Muscle layer of colon (tissue), 2 donors: Measurements from ENCODE around the gene HLA-A.
"Not testable (repeated sequence)": the region's sequence is repeated elsewhere in the genome, so short reads cannot be mapped to it uniquely, and the experiment has no call there.

Source experiments
- H3K27ac ChIP-seq: one replicate; pipeline ENCODE4 v1.7.0; 2013; ENCODE audit warnings: low read depth, mild to moderate bottlenecking, low read length, moderate library complexity
- H3K27me3 ChIP-seq, 2 donors: one replicate each; pipeline ENCODE4 v1.7.0; 2013; ENCODE audit warnings: low read length in 2 of 2, mild to moderate bottlenecking in 2 of 2; ENCODE audit not compliant: insufficient read depth in 2 of 2, control insufficient read depth in 1 of 2
- H3K36me3 ChIP-seq: one replicate; pipeline ENCODE4 v1.7.0; 2013; ENCODE audit warnings: mild to moderate bottlenecking, low read length; ENCODE audit not compliant: insufficient read depth
- H3K4me1 ChIP-seq: one replicate; pipeline ENCODE4 v1.7.0; 2013; ENCODE audit warnings: mild to moderate bottlenecking, low read length; ENCODE audit not compliant: insufficient read depth
- H3K4me3 ChIP-seq, 2 donors: one replicate each; pipeline ENCODE4 v1.7.0; 2013; ENCODE audit warnings: low read length in 2 of 2, low read depth in 1 of 2, mild to moderate bottlenecking in 1 of 2, moderate library complexity in 1 of 2
- H3K9ac ChIP-seq: one replicate; pipeline ENCODE4 v1.7.0; 2013; ENCODE audit warnings: low read length
- H3K9me3 ChIP-seq: one replicate; pipeline ENCODE4 v1.7.0; 2013; ENCODE audit warnings: mild to moderate bottlenecking, low read length
- donor health status: abdominal sarcoma.
- donor health status: Adenocarcinoma of cecum.

The HLA-A gene

GRCh38 chr6:29951882-29952281, 9.6 kb downstream of the HLA-A start:
- peaks cover 5% of the 10 kb centered on the region for H3K36me3 ChIP-seq
- no peaks in the 10 kb centered on the region for H3K9me3 ChIP-seq
- no peak overlapping the region for H3K27ac ChIP-seq
- no peak overlapping the region for H3K4me3 ChIP-seq
- no peaks in the 10 kb centered on the region for H3K27me3 ChIP-seq
- H3K9ac ChIP-seq, result no peak overlapping the region
- no peaks in the 10 kb centered on the region for H3K4me1 ChIP-seq

GRCh38 chr6:29953001-29953441, 10.7 kb downstream of the HLA-A start:
- Histone ChIP-seq H3K4me1 (no peaks in the 10 kb centered on the region), H3K36me3 (peaks cover 5% of the 10 kb centered on the region), H3K27ac (no peak overlapping the region), H3K9me3 (no peaks in the 10 kb centered on the region), H3K9ac (no peak overlapping the region), H3K27me3 (no peaks in the 10 kb centered on the region), H3K4me3 (no peak overlapping the region)

DNA sequence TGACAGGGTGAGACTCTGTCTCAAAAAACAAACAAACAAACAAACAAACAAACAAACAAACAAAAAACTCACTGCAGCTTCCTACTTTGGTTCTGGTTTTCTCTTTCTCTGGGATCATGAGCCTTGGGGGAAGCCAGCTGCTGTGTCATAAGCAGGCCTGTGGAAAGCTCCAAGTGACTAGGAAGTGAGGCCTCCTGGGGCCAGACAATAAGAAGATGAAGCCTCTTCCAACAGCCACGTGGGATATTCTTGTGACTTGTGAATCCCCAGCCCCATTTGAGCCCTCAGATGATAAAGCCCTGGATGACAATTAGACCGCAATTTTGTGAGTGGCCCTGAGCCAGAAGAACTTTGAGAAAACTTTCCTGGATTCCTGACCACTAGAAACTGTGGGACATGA, 11.4 kb downstream of the HLA-A start:
- Histone ChIP-seq H3K4me1 (no peaks in the 10 kb centered on the region), H3K9me3 (no peaks in the 10 kb centered on the region), H3K36me3 (no peaks in the 10 kb centered on the region), H3K9ac (no peak overlapping the region), H3K27me3 (no peaks in the 10 kb centered on the region), H3K4me3 (no peak overlapping the region), H3K27ac (no peak overlapping the region)

GRCh38 chr6:29954272-29954671, 11.9 kb downstream of the HLA-A start:
- no peaks in the 10 kb centered on the region for H3K9me3 ChIP-seq
- no peak overlapping the region for H3K9ac ChIP-seq
- H3K4me3 ChIP-seq, result no peak overlapping the region
- no peak overlapping the region for H3K27ac ChIP-seq
- no peaks in the 10 kb centered on the region for H3K36me3 ChIP-seq
- no peaks in the 10 kb centered on the region for H3K27me3 ChIP-seq
- H3K4me1 ChIP-seq, result no peaks in the 10 kb centered on the region

DNA sequence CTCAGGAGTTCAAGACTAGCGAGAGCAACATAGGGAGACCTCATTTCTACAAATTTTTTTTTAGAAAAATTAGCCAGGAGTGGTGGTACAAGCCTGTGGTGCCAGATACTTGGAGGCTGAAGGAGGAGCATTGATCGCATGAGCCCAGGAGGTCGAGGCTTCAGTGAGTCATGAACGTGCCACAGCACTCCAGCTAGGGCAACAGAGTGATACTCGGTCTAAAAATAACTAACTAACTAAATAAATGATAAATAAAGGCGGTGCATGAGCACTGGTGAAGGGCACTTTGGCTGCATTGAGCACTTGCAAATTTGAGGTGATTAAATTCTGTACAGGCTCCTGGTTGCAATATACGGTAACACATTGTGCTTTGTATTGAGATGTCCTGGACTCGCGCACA, 13.5 kb downstream of the HLA-A start:
- H3K4me3 ChIP-seq, result no peak overlapping the region
- no peaks in the 10 kb centered on the region for H3K36me3 ChIP-seq
- no peak overlapping the region for H3K27ac ChIP-seq
- no peaks in the 10 kb centered on the region for H3K27me3 ChIP-seq
- no peaks in the 10 kb centered on the region for H3K4me1 ChIP-seq
- no peak overlapping the region for H3K9ac ChIP-seq
- no peaks in the 10 kb centered on the region for H3K9me3 ChIP-seq

GRCh38 chr6:29956518-29956917, 14.2 kb downstream of the HLA-A start:
- no peak overlapping the region for H3K27ac ChIP-seq
- no peaks in the 10 kb centered on the region for H3K27me3 ChIP-seq

GRCh38 chr6:29958046-29958445, 15.7 kb downstream of the HLA-A start:
- Histone ChIP-seq H3K27me3 (no peaks in the 10 kb centered on the region), H3K9me3 (no peaks in the 10 kb centered on the region), H3K4me1 (no peaks in the 10 kb centered on the region)

More at GRCh38 chr6:29956518-29956917, 14.2 kb downstream of the HLA-A start:
- H3K4me3 ChIP-seq, result no peak overlapping the region
- no peaks in the 10 kb centered on the region for H3K36me3 ChIP-seq
- H3K9ac ChIP-seq, result no peak overlapping the region
- no peaks in the 10 kb centered on the region for H3K9me3 ChIP-seq
- H3K4me1 ChIP-seq, result no peaks in the 10 kb centered on the region

GRCh38 chr6:29958921-29959320, 16.6 kb downstream of the HLA-A start:
- Histone ChIP-seq H3K27ac (no peak overlapping the region), H3K9me3 (no peaks in the 10 kb centered on the region), H3K4me1 (no peaks in the 10 kb centered on the region), H3K9ac (no peak overlapping the region), H3K4me3 (no peak overlapping the region), H3K36me3 (no peaks in the 10 kb centered on the region), H3K27me3 (no peaks in the 10 kb centered on the region)

More at GRCh38 chr6:29958046-29958445, 15.7 kb downstream of the HLA-A start:
- H3K27ac ChIP-seq, result no peak overlapping the region
- H3K9ac ChIP-seq, result no peak overlapping the region
- H3K4me3 ChIP-seq, result no peak overlapping the region
- H3K36me3 ChIP-seq, result no peaks in the 10 kb centered on the region

DNA sequence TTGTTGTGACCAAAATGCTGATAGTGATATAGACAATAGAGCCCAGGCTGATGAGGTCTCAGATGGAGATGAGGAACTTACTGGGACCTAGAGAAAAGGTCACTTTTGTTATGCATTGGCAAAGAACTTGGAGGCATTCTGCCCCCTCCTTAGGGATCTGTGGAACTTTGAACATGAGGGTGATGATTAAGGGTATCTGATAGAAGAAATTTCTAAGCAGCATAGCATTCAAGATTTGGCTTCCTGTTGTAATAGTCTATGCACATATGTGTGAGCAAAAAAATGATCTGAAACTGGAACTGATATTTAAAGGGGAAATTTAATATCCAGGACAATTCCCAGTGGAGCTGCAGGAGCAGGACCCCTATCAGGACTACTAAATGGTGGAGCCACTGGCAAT, 17.1 kb downstream of the HLA-A start:
- H3K36me3 ChIP-seq, result no peaks in the 10 kb centered on the region
- peaks cover 4% of the 10 kb centered on the region for H3K4me1 ChIP-seq
- no peak overlapping the region for H3K9ac ChIP-seq
- H3K27me3 ChIP-seq, result no peaks in the 10 kb centered on the region
- H3K27ac ChIP-seq, result no peak overlapping the region
- H3K9me3 ChIP-seq, result no peaks in the 10 kb centered on the region
- H3K4me3 ChIP-seq, result no peak overlapping the region

GRCh38 chr6:29961966-29962365, 19.6 kb downstream of the HLA-A start:
- H3K27me3 ChIP-seq, result no peaks in the 10 kb centered on the region
- peaks cover 29% of the 10 kb centered on the region for H3K4me1 ChIP-seq
- no peak overlapping the region for H3K4me3 ChIP-seq
- H3K27ac ChIP-seq, result no peak overlapping the region
- H3K9me3 ChIP-seq, result no peaks in the 10 kb centered on the region
- no peaks in the 10 kb centered on the region for H3K36me3 ChIP-seq
- no peak overlapping the region for H3K9ac ChIP-seq

- not testable (repeated sequence) for H3K9ac ChIP-seq, H3K4me3 ChIP-seq, H3K27me3 ChIP-seq, H3K27ac ChIP-seq, H3K36me3 ChIP-seq, H3K9me3 ChIP-seq
- H3K4me1 ChIP-seq, result peaks cover 29% of the 10 kb centered on the region
Observed at GRCh38 chr6:29963697-29964096, 21.4 kb downstream of the HLA-A start.

GRCh38 chr6:29964518-29964886, 22.2 kb downstream of the HLA-A start:
- peak overlapping the region; percentile 76 for H3K27ac ChIP-seq
- H3K27me3 ChIP-seq, result no peaks in the 10 kb centered on the region
- no peaks in the 10 kb centered on the region for H3K36me3 ChIP-seq
- peaks cover 29% of the 10 kb centered on the region for H3K4me1 ChIP-seq
- no peak overlapping the region for H3K4me3 ChIP-seq
- H3K9me3 ChIP-seq, result no peaks in the 10 kb centered on the region
- no peak overlapping the region for H3K9ac ChIP-seq
